ENCODE measurements around the gene DNASE1L2.

The DNASE1L2 gene

GRCh38 chr16:2267913-2268666, 31.8 kb downstream of the DNASE1L2 start, which contains the start of gene RNPS1:
TSS of gene RNPS1 (minus strand) at chr16:2268126. CDS start at chr16:2264643, 3,483 bp downstream.
- DNase-seq (ENCODE audit: low read depth, low spot score) = peak; percentile 91

GRCh38 chr16:2270070-2270462, 33.8 kb downstream of the DNASE1L2 start:
- DNase-seq (ENCODE audit: low read depth, low spot score) = no peak

- no peak for DNase-seq (ENCODE audit: low read depth, low spot score)
These were observed 34.6 kb downstream of the DNASE1L2 start for GRCh38 chr16:2270588-2271470.

- DNase-seq (ENCODE audit: low read depth, low spot score) = no peak
These were observed 35.7 kb downstream of the DNASE1L2 start for GRCh38 chr16:2271848-2272461.

GRCh38 chr16:2273484-2273883, 37.2 kb downstream of the DNASE1L2 start:
- DNase-seq (ENCODE audit: low read depth, low spot score) = no peak

GRCh38 chr16:2273931-2274330, 37.7 kb downstream of the DNASE1L2 start:
- DNase-seq (ENCODE audit: low read depth, low spot score) = no peak

GRCh38 chr16:2275476-2276367, 39.5 kb downstream of the DNASE1L2 start:
- no peak for DNase-seq (ENCODE audit: low read depth, low spot score)

- no peak for DNase-seq (ENCODE audit: low read depth, low spot score)
These were observed 40.3 kb downstream of the DNASE1L2 start for GRCh38 chr16:2276368-2277195.

GRCh38 chr16:2277466-2278271, 41.4 kb downstream of the DNASE1L2 start:
- no peak for DNase-seq (ENCODE audit: low read depth, low spot score)

DNA sequence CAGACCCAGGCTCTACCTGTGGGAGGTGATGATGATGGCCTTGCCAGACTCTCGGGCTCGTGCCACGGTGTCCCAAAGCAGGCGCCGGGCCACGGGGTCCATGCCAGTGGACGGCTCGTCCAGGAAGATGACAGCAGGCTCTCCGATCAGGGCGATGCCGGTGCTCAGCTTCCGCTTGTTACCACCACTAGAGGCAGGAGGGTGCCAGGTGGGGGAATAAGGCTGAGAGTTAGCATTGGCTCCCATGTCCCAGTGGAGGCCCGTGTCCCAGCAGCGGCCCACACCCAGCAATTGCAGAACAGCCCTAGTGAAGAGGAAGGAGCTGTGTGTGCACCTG, 42.0 kb downstream of the DNASE1L2 start:
- DNase-seq (ENCODE audit: low read depth, low spot score) = no peak

GRCh38 chr16:2278956-2279800, 42.9 kb downstream of the DNASE1L2 start:
- no peak for DNase-seq (ENCODE audit: low read depth, low spot score)

DNA sequence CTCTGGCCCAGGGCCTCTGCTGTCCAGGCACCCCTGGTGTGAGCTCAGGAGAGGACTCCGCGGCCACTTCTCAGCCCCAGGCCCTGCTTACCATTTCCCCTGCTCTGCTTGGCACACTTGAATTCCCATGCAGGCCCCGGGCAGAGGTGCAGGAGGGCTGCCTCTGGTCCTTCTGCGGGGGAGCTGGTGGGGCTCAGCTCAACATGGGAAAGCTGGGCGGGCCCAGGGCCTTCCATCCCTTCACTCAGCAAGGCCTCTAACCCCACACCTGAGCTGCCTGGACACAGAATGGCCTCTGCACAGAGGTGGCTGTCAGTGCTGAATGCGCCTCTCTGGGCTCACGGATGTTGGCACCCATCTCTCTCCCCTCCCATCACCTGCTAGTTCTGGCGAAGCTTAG, 44.2 kb downstream of the DNASE1L2 start:
- DNase-seq (ENCODE audit: low read depth, low spot score) = no peak

- no peak for DNase-seq (ENCODE audit: low read depth, low spot score)
These were observed 44.8 kb downstream of the DNASE1L2 start for GRCh38 chr16:2280981-2281542.

GRCh38 chr16:2282262-2282661, 46.0 kb downstream of the DNASE1L2 start:
- DNase-seq (ENCODE audit: low read depth, low spot score) = no peak

GRCh38 chr16:2282866-2283555, 46.8 kb downstream of the DNASE1L2 start:
- no peak for DNase-seq (ENCODE audit: low read depth, low spot score)

DNA sequence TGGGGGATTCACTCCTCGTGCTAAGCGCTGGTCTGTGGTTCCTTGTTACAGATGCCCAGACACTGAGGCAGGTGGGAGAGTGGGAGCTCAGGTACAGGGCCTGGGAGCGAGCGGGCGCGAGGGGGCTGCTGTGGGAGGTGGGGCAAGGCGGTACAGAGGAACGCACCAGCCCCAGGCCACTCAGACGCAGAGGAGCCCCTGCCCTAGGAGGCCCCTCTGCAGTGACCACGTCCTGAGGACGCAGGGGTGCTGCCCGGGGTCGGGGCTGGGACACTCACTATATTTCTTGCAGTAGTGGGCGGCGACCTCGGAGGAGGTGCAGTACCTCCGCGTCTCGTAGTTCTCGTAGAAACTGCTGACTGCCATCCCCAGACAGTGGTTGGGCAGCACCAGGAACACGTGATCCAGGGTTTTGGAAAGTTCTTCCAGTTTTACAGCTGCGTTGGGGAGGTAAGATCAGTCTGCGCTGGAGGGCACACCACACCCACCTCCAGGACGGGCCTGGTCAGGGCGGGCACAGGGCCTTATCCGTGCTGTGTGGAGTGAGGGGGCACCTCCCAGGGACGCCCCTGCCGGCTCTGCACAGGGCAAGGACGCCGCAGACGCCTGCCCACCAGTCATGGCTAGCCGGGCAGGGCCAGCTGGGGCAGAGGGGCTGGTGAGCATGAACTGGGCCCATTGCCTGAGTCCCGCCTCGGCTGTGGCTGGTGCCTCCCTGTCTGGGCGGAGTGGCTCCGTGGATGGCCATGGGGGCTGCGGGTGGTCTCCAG, 47.9 kb downstream of the DNASE1L2 start:
- no peak for DNase-seq (ENCODE audit: low read depth, low spot score)

All from activated CD4-positive, CD25-positive, alpha-beta regulatory T cell treated with anti-CD3 and anti-CD28 coated beads, Interleukin-2, amount 50 U/mL, for 16 hours (primary cell).